Lower leg skin (tissue), 3 donors: ENCODE measurements around the gene RPRD1B.

ENCODE experiments used
- POLR2A ChIP-seq, 2 donors: fragments of 450-650 bp; IDR thresholded peaks; one replicate each; pipeline ENCODE4 v1.6.1; 2016 to 2017; ENCODE audit warnings: antibody characterized with exemption in 2 of 2, mild to moderate bottlenecking in 1 of 2, moderate library complexity in 1 of 2
- TF ChIP-seq, protein P1 (sequence below), 3 donors: fragments of 450-650 bp; IDR thresholded peaks; one replicate each; pipeline ENCODE4 v1.5.1; 2016; ENCODE audit warnings: antibody characterized with exemption in 3 of 3, mild to moderate bottlenecking in 3 of 3, moderate library complexity in 2 of 3

DNA sequence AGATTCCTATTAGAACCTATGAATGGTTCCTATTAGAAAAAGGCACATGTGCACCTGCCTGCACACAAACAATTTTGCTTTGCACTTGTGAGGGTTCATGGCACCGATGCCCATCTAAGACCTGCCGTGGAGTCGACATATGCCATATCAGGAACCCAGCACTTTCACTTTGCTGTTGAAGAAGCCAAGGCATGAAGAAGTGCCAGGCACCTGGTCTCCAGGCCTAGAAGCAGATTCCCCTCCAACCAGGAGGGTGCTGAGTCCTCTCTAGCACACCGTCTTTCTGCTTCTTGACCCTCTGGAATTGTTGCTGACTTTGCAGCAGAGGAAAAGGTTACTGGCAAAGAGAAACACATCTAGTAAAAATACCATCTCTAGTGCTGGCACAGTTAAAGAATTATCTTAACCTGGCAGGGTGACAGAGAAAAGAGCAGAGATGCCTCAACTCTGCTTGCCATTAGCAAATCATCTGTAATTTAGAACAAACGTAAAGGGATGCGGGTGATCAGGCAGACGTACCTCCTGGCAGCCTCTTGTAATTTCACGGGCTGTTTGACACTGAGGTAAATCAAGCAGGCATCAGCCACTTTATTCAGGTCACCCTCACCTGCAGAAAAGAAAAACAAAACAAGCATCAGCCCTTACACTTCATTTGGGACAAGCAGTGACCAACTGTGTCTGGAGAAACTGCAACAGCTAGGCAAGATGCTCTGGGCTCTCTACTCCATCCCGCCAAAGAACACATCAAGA, 37.5 kb upstream of the RPRD1B start:
- TF ChIP-seq, protein P1, sequence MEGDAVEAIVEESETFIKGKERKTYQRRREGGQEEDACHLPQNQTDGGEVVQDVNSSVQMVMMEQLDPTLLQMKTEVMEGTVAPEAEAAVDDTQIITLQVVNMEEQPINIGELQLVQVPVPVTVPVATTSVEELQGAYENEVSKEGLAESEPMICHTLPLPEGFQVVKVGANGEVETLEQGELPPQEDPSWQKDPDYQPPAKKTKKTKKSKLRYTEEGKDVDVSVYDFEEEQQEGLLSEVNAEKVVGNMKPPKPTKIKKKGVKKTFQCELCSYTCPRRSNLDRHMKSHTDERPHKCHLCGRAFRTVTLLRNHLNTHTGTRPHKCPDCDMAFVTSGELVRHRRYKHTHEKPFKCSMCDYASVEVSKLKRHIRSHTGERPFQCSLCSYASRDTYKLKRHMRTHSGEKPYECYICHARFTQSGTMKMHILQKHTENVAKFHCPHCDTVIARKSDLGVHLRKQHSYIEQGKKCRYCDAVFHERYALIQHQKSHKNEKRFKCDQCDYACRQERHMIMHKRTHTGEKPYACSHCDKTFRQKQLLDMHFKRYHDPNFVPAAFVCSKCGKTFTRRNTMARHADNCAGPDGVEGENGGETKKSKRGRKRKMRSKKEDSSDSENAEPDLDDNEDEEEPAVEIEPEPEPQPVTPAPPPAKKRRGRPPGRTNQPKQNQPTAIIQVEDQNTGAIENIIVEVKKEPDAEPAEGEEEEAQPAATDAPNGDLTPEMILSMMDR (IDR thresholded peaks at IDR 0.05): no peak
- no peak for TF ChIP-seq POLR2A (IDR thresholded peaks at IDR 0.05)
